ENCODE results near the gene CUL1.

CUL1 gene

GRCh38 chr7:148770004-148770403 lies 71.3 kb downstream of the CUL1 start:
- no peak for DNase-seq

GRCh38 chr7:148772297-148773089 lies 73.8 kb downstream of the CUL1 start:
- peak; percentile 18 to 67 for DNase-seq

GRCh38 chr7:148773334-148773733 lies 74.6 kb downstream of the CUL1 start:
- peak in 1 of 2 experiments; percentile 9 for DNase-seq

- no peak for DNase-seq
Observed at GRCh38 chr7:148774471-148774870, 75.8 kb downstream of the CUL1 start.

GRCh38 chr7:148782757-148783456 lies 84.2 kb downstream of the CUL1 start:
- no peak for DNase-seq

- DNase-seq, result no peak
Observed at GRCh38 chr7:148783801-148784527, 85.3 kb downstream of the CUL1 start.

- no peak for DNase-seq
Observed at GRCh38 chr7:148787571-148788295, 89.0 kb downstream of the CUL1 start.

- no peak for DNase-seq
Observed at GRCh38 chr7:148789220-148789619, 90.5 kb downstream of the CUL1 start.

- no peak for DNase-seq
Observed at GRCh38 chr7:148790131-148790726, 91.5 kb downstream of the CUL1 start.

GRCh38 chr7:148790850-148791249 lies 92.1 kb downstream of the CUL1 start:
- DNase-seq, result no peak

GRCh38 chr7:148791546-148791945 lies 92.8 kb downstream of the CUL1 start:
- no peak for DNase-seq

GRCh38 chr7:148793590-148793989 lies 94.9 kb downstream of the CUL1 start:
- DNase-seq, result no peak

GRCh38 chr7:148794476-148794875 lies 95.8 kb downstream of the CUL1 start:
- no peak for DNase-seq

GRCh38 chr7:148796841-148797240 lies 98.1 kb downstream of the CUL1 start:
- no peak for DNase-seq

GRCh38 chr7:148799893-148800555 lies 101.3 kb downstream of the CUL1 start:
- no peak for DNase-seq

GRCh38 chr7:148800677-148801076 lies 102.0 kb downstream of the CUL1 start:
- DNase-seq, result no peak

GRCh38 chr7:148802101-148802493 lies 103.4 kb downstream of the CUL1 start:
- DNase-seq, result no peak

- DNase-seq, result no peak
Observed at GRCh38 chr7:148803094-148803493, 104.4 kb downstream of the CUL1 start.

- DNase-seq, result no peak
Observed at GRCh38 chr7:148804343-148805235, 105.9 kb downstream of the CUL1 start.

- no peak for DNase-seq
Observed at GRCh38 chr7:148806187-148806586, 107.5 kb downstream of the CUL1 start.

- no peak for DNase-seq
Observed at GRCh38 chr7:148807436-148807835, 108.7 kb downstream of the CUL1 start.
